Measurements from ENCODE around the gene ZC3H18.

GRCh38 chr16:88554711-88555264 lies 15.4 kb upstream of the ZC3H18 start:
- no peak for TF ChIP-seq EP300 (conservative IDR thresholded peaks at IDR 0.05; ENCODE audit: poor library complexity, severe bottlenecking)
- no peak for TF ChIP-seq CTCF (IDR thresholded peaks at IDR 0.05; ENCODE audit: poor library complexity, severe bottlenecking)
- TF ChIP-seq REST (IDR thresholded peaks at IDR 0.05; ENCODE audit: borderline replicate concordance): no peak
- TF ChIP-seq POLR2AphosphoS5 (IDR thresholded peaks at IDR 0.05): no peak
- no peak for TF ChIP-seq EZH2 (IDR thresholded peaks at IDR 0.05; ENCODE audit: borderline replicate concordance, insufficient read depth, low read length, poor library complexity, severe bottlenecking)
